Measurements from ENCODE around the gene MSANTD2.
"Not testable (repeated sequence)": the region's sequence is repeated elsewhere in the genome, so short reads cannot be mapped to it uniquely, and the experiment has no call there.

The MSANTD2 gene

DNA sequence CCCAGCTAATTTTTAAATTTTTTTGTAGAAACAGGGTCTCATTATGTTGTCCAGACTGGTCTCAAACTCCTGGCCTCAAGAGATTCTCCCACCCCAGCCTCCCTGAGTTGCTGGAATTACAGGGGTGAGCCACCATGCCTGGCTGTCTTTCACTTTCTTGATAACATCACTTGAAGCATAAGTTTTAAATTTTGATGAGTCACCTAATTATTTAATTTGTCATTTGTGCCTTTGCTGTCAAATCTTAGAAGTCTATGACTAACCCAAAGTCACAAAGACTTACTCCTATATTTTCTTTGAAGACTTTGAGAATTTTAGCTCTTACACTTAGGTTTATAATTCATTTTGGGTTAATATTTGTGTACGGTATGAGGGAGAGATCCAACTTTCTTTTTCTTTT, 14.5 kb upstream of the MSANTD2 start:
- no peak for DNase-seq

DNA sequence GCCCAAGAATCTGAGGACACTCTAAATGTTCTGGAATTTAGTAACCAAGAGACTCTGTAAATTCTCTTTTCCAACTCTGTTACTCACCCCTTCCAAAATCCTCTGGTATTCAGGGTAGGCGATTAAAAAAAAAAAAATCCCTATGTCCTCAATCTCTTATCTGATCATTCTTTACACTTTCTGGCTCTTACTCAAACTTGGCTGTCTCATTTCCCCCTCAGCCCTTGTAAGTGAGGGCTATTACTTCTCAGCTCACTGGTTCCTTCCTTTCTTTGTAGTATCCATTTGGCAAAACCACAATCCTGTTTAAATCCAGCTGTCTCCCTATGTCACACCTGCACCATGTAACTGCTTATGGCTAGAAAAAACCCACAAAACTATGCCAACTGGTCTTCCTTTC, 12.7 kb upstream of the MSANTD2 start:
- no peak for DNase-seq

DNA sequence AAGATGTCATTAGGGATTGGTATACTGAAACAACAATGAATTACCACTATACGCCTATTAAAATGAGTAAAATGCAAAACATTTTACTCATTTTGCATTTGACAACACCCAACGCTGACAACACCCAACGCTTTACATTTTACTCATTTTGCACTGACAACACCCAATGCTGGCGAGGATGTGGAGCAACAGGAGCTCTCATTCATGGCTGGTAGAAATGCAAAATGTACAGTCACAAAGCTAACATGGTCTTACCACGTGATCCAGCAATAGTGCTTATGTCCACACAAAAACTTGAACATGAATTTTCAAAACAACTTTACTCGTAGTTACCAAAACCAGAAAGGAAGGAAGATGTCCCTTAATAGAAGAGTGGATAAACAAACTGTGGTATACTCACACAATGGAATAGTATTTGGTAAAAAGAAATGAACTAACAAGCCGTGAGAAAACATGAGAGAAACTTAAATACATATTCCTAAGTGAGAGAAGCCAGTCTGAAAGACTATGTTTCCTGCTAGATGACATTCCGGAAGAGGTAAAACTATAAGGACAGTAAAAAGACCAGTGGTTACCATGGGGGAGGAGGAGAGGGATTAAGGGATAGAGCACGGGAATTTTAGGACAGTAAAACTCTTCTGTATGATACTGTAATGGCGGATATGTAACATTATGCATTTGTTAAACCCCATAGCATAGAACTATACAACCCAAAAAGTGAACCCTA, 11.4 kb upstream of the MSANTD2 start:
- DNase-seq: no peak

DNA sequence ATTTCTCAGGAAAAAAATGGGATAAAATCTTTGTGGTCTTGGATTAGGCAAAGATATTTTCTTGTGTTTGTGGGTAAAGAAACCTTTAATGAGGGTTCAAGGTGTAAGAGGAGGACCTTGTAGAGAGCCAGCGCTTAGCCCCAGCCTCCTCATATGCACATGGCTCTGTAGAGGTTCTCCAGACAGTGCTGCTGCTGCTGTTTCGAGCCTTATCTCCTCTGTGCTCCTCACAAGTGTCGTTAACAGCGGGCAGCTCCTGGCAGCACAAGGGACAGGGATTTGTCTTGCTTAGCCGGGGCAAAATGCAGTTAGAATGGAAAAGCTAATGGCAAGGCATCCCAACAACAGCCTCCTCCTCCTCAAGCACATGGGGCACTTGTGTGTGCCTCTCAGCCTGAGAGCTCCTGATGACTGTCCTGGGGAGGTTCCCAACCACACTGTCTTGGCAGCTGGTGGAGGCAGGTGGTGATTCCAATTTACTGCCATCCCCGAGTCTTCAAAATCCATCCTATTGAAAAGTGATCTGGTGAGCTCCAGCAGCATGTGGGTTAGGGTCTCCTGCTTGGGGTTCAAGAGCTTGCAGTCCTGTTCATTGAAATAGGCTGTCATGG, 7.6 kb upstream of the MSANTD2 start:
- no peak for DNase-seq

DNA sequence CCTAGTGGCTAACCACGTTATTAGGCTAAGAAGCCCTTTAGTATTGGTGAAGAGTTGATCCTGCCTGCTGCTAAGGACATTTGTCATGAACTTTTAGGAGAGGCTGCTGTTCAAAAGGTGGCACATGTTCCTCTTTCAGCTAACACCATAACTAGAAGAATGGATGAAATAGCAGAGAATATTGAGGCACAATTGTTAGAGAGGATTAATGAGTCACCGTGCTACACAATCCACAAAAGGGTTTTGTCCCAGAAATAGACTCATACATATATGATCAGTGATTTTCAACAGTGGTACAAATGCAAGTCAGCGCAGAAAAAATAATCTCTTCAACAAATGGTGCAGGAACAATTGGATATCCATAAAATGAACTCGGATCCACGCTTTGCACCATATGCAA, 7.0 kb upstream of the MSANTD2 start:
- no peak for DNase-seq

DNA sequence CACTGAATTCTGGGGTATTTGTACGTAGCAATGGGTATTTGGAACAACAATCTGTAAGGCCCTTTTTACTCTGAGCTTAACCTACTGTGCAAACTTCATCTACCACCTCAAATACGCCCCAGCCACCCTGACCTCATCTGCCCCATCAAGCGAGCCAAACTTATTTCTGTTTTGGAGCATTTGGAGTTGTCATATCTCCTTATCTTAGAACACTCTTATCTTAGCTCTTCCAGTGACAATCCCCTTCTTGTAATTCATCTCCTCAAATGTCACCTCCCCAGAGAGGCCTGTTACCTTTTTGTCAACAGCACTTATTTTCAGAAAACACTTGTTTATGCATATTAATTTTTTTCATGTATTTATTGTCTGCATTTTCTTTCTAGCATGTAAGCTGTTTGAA, 4.7 kb upstream of the MSANTD2 start:
- no peak for DNase-seq

DNA sequence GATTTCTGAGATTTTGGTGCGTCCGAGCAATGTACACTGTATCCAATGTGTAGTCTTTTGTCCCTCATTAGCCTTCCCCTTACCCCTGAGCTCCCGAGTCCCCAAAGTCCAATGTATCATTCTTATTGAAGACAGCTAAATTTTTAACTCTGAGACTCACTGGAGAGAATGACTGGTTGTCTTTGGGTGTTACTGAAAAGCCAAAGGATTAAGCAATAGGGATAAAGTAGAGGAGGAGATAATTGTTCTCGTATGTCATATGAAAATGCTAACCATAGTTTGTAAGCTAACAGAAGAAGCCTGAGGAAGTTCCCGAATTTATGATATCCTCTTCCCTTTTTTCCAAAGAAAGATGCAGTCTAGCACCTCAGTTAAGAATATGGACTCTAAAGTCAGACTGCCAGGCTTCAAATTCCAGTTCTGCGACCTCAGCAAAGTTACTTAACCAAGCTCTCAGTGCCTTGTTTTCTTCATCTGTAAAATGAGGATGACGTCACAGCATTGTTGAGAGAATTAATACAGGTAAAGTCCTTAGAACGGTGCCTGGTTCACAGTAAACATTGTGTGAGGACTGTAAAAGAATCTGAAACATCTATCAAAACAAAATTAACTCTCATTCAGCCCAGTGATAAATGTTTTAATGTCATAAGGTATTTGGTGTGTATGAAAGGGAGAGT, 1.6 kb upstream of the MSANTD2 start:
- DNase-seq: no peak

DNA sequence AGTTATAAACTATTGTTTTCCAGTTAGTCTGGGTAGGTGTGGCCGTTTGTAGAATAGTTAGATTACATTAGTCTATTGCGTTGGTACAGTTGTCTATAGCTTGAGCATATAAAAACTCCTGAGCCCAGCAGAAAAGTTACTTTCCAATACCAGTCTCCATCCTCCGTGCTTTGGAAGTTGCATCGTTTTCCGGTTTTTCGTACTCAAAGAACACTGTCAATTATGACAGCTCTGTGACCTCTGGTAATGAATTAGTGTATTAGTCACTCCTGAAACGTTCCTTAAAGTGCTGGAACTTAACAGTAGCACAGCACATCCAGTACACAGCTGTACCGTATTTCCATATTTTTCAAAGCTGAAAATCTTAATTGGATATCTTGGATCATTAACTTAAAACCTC, 808 bp upstream of the MSANTD2 start:
- DNase-seq: no peak

DNA sequence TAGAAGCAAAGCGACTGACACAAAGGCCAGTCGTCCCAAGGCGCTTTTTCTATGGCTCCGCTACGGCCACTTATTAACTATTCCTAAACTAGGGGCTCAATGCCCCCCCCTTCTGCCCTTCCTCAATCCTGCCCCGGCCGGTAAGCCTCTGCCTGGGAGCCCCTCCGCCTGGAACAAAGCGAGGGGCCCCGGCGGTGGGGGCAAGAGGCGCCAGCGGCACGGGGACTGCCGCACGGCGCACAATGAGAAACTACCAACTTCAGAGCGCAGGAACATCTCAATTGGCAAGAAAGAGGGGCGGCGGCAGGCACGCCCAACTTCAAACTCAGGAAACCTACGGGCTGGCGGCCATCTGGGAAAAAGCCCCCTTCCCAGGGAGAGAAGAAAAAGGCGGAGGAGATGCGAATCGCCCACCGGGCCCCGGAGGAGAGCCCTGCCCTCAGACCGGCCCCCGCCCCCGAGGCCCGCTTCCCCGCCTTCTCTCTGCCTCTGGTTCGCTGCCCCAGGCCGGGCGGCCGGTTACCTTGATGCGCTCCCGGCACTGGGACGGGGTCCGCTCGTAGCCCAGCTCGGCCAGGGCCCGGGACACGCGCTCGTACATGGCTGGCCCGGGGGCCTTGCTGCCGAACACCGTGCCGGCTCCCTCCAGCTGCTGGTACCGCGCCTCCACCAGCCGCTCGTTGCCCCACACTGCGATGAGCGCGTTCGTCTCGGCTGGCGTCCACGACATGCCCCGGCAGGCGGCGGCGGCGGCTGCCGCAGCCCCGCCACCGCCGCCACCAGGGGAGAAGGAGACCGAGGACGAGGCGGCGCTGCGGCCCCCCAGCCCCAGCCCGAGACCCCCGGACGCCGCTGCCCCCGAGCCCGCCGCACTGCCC, 619 bp downstream of the MSANTD2 start:
- peak; percentile 41 for DNase-seq

DNA sequence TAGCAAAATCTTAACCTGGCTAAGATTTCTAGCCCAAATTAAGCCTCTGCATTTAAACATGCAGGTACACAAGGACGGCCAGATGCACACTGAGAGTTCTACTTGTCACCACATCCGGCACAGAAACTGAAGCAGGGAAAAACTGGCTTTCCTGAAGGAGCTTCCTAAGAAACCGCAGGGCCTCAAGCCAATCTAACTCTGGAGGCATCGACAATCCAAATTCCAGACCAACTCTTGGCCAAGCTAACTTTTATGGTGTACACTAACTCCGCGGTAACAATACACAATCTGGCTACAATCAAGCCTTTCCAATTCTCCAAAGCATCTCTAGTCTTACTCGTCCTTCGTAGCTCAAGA, 1.2 kb downstream of the MSANTD2 start:
- DNase-seq: no peak

DNA sequence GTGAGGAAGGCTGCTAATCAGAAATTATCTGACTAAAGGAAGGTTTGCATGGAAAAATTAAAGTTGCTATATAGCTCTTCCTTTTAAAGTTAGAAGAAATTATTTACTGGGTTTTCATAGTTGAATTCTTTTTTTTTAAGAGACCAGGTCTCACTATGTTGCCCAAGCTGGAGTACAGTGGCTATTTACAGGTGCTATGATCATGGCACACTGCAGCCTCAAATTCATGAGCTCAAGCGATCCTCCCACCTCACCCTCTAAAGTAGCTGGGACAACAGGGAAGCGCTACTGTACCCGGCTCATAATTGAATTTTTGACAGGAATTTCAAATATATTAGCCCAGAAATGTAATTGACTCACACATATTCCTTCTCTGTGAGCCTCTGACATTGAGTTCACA, 3.9 kb downstream of the MSANTD2 start:
- no peak for DNase-seq

DNA sequence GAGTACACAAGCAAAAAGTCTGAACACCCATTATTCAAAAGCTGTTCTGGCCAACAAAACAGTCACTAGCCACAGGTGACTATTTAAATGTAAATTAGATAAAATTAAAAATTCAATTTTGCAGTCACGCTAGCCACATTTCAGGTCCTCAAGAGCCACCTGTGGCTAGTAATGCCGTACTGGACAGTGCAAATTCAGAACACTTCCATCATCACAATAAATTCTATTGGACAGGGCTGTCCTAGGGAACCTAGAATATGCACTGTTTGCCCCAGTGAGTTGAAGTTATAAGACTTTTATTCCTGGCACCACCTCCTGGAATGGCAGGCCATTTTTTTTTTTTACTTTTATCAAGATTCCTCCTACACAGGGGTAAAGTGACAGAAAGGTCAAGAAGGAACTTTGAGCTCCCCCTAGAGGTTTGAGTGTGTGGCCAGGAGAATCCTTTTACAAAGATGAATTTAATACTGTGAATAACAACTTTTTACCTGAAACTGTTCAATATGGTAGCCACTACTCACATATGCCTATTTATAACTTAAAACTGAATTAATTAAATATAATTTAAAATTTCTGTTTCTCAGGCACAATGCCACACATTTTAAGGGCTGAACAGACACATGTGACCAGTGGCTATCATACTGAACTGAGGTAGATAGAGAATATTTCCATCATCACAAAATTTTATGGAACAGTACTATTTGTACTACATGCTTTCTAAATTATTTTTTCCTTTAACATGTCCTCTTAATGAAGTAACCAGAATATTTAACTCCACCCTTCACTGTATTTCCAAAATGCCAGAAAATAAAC, 6.5 kb downstream of the MSANTD2 start:
- no peak for DNase-seq

DNA sequence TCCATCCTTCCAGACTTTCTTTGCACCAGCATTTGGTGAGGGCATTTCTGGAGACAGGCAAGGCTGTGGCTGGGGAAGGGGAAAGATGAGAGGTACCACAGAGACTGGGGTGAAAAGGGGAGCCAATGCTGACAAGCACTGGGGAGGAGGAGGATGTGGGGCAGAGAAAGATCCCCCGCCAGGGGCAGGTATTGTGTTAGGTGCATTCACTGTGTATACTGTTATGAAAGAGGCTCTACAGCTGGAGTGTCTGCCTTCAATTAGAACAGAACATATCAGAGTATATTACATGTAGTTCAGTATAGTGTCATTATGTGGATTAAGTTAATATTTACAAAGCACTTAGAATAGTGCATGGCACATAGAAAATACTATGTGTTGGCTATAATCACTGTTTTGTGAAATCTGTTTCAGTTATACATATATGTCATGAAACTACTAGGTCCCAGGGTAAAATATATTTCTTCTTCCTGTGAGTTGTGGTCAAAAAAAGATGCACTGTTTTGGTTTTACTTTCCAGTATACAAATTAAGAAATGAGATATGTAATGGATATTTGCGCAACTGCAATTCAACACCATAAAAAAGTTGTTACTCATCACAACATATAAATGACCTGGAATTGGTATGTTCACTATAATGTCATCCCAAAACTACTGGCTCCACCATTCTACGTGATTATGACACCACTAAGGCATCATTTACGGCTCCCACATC, 8.4 kb downstream of the MSANTD2 start:
- DNase-seq: no peak

DNA sequence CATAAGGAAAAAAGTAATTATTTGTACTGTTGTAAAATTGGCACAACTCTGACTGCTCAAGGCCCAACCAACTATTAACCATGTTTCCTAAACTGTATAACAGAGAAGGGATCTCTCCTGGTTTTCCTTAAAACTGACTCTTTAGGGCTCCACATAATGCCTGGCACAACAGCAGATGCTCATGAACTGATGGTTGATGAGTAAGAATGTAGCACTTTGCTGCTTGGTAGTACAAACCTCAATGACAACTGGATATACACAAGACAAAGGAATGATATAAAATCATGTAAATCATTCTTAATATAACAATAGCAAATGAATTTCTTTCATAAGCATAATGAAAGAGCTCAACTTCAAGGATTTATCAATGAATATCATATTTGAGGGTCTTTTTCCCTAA, 11.7 kb downstream of the MSANTD2 start:
- no peak for DNase-seq

DNA sequence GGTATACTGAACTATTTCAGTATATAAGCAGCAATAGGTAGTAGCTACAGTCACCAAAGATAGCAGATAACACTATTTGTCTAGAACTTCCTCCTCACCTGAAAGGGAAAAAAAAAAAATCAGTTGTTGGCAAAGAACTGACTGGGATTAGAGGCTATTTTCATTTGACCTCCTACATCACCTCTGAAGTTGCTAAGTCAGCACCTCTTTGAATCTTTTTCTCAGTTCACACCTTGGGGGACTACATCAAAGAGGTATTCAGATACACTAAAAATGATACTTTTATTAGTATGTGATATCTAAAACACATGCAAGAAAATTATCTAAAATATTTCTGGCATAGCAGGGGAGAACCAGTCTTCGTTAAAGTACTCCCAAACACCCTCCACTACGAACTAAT, 16.2 kb downstream of the MSANTD2 start:
- no peak for DNase-seq

DNA sequence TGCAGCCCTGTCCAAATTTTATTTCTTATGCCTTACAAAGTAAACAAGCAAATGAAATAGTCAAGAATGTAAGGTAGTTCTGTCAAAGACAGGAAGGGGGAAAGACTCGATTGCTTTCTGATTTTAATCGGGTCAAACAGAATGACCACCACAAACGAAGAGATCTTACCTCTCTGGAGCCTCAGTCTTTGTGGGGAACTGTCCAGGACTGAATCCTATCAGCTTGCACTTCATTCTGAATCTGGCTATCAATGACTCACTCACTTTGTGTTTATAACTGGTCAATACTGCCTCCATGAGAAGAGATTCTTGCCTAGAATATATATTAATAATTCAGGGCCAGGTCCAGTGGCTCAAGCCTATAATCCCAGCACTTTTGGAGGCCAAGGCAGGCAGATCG, 17.2 kb downstream of the MSANTD2 start:
- no peak for DNase-seq

DNA sequence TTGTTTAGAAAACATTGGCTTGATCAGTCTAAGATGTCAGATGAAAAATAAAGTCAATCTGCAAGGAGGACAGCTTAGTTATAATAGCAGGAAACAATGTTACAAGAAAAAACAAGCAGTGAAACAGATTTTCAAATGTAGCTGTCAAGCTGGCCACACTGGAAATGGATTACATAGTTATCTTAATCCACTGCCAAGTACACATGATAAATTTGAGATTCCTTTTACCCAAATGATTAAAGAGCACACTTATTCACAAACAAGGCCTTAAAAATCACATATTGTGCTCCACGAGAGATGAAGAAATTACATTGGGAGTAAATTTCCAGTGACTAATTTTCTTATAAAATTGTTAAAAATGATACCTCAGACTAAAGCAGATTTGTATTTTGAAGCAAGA, 20.6 kb downstream of the MSANTD2 start:
- DNase-seq: no peak

DNA sequence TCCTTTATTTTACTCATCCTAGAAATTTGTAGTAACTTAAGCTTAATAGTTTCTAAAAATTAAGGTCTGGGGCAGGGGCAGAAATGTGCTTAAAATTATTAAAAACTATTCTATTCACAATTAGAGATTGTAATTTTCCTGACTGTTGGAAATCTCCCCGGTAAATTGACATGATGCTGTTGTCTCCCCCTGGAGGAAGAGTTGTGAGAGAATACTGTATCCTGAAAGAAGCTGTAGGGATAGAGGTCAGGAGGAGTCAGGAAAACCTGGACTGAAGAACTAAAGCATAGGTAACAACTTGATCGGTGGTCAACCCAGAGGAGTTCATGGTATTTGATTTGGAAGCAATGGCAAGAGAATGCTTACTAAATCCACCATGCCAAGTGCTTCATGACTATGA, 21.9 kb downstream of the MSANTD2 start:
- DNase-seq: no peak

DNA sequence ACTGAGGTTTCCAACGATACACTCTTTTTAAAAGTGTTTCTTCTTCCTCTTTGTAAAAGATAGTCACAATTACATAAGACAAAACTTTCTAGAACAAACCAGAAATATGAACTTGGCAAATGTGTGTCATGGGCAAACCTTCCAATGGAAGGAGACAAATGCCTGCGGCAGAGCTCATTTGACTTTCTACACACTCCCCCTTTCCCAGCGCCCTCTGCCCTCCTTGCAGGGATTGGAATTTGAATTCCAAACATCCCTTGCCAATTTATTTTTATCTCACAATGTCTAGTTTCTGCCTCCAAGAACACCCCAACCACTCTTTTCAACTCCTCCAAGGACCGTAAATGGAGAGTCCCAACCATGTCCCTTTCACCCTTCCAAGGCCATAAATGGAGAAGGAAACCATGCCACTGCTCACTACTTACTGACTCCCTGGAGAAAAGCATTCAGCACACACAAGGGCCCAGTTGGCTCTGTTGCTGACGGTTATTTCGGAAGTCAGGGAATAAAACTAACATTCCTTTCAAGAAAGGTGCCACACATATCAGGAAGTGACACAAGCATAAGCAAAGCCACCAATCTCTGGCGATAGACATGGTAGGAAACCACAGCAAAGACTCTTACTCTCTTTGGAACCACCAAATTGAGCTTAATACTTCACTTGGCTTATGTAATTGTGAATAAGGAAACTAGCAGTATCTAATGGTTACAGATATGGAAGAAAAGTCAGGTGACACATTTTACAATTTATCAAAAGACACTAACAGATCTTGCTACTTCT, 23.2 kb downstream of the MSANTD2 start:
- no peak for DNase-seq

DNA sequence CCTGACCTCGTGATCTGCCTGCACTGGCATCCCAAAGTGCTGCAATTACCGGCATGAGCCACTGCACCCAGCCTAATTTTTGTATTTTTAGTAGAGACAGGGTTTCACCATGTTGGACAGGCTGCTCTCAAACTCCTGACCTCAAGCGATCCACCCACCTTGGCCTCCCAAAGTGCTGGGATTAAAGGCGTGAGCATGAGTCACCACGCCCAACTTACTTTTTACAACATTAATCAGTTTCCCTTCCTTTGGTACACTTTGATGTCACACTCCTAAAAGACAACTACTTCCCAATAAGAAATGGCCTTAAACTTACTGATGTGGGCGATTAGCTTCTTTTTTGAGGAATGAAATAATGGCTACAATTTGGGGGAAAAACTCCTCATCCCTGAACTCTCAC, 29.2 kb downstream of the MSANTD2 start:
- not testable (repeated sequence) for DNase-seq

All from stimulated activated CD4-positive, alpha-beta T cell treated with anti-CD3 and anti-CD28 coated beads, Interleukin-4, amount 100 ng/mL, for 1 hour (primary cell).